SW 1271 (cell line): ENCODE data around the gene PPEF1.
"Not testable (repeated sequence)": the region's sequence is repeated elsewhere in the genome, so short reads cannot be mapped to it uniquely, and the experiment has no call there.

ENCODE experiments used
- DNase-seq, 2 experiments: peaks; one replicate each; lab custom pipeline; 2025; lab: John Stamatoyannopoulos, UW

The PPEF1 gene

DNA sequence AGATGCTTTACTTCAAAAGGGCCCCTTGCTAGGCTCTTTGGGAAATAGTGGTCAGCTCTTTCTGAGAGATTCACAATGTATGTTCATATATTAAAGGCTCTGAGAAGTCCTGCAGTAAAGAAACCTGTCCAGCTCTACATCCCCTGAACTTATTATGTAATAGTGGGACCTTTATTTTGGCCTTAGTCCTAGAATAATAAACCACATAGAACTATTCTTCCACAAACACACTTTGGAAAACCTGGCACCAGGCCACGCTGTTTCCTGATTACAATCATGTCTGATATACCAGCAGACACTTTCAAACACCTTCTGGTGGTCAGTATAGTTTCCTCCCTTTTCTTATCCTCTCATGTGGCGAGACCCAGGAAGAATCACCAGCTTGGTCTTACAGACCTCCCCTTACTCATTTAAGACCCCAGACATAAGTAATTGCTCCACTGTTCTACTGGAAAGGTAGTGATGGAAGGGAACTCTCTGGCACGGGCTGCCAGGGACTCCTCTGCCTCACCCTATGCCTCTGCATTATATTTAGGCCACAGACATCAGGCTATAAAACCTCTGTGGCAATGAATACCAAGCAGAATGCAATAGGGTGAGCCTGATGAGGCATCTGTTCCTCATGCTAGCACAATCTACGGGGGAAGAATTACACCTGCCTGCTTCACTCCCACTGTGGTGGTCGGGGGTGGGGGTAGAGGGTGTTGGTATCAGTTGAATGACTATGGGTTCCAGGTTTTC, 5.7 kb upstream of the PPEF1 start:
- no peak for DNase-seq

GRCh38 chrX:18702362-18703195, 4.9 kb upstream of the PPEF1 start:
- no peak for DNase-seq

DNA sequence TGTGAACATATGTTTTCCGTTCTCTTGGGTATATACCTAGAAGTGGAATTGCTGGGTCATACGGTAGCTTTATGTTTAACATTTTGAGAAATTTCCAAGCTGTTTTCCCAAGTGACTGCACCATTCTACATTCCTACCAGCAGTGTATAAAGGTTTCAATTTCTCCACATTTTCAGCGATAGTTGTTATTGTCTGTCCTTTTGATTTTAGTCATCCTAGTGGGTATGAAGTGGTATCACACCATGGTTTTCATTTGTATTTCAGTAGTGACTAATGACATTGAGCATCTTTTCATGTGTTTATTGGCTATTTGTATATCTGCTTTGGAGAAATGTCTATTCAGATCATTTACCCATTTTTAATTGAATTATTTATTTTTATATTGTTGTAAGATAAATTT, 2.4 kb downstream of the PPEF1 start:
- no peak for DNase-seq

- DNase-seq: no peak
Measured at GRCh38 chrX:18714910-18715309, 7.5 kb downstream of the PPEF1 start.

GRCh38 chrX:18719852-18720251, 12.4 kb downstream of the PPEF1 start:
- no peak for DNase-seq

DNA sequence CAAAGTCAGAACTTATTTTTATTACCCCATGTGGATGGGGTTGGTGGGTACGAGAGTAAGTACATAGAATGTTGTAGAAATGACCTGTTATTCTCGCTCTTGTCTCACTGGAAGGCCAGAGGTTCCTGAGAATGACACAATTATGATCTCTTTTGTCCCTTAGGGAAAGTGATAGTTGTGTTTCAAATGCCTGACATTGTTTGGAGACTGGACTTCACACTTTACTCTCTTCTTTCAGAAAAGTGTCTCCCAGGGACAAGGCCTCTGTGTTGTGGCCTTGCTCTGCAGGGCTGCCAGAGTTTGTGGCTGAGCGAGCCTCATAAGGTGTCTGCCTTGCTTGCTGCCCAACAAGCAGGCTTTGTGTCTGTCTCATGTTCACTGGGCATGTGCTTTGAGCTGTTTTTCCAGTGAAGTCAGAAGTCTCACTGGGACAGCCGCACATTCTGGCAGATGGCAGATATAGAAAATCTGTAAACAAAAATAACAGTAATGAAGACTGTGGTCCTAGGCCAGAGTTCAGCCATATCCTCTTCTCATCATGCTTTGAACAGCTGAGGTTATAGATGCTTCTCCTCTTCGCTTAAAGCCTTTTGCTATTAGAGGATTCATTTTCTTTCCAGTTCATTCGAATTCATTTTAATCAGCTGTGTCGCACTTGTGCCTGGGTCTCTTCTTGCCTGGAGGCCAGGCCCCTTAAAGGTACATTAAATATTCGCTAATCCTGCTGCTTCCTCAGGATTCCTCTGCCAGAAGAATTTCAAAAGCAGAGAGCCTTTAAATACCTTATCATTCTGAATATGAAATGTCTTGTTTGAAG, 14.4 kb downstream of the PPEF1 start:
- DNase-seq: no peak

DNA sequence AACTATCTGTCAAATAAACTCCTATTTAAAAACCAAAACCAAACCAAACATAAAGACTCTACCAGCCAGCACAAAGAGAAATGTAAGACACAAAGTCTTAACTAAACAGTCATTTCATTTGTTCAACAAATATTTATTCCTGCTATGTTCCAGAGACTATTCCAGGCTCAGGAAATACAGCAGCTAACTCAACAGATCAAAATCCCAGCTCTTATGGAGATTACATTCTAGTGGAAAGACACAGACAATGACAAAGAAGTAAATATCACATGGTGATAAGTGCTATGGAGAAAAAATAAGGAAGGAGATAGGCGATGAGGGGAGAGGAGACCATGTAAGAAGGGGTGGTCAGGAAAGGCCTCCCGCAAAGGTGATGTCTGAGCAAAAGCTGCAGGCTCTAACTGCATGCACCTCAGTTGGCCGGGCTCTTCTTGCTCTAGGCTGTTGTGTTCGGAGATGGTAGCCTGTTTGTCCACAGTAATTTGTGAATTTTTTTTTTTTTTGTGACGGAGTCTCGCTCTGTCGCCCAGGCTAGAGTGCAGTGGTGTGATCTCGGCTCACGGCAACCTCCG, 15.1 kb downstream of the PPEF1 start:
- DNase-seq: no peak

DNA sequence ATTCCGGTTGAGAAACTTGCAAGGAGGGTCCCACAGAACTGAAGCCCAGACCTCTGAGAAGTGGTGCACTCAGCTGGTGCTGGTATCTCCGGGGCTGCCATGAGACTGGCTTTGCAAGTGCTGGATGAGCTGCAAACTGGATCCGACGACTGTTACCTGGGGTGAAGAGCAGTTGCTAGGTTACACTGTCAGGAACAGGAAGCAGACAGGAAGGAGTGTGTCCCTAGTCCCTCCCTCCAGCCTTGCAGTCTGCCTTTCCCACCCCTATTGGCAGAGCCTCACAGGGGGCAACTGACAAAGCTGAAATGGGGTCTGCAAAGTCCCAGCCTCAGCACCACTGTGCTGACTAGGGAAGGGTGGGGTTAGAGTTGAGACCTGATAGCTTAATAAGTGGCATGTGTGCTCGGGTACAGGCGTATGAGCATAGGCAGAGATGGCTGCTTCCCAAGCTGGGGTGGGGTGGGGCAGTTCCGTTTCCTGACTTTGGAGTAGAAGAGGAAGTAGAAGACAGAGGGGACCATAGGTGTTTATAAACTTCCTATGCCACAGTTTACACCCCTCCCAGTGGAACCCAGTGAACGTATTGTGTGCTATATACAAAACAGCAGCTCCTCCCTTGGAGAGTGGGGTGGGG, 18.0 kb downstream of the PPEF1 start:
- DNase-seq: no peak

DNA sequence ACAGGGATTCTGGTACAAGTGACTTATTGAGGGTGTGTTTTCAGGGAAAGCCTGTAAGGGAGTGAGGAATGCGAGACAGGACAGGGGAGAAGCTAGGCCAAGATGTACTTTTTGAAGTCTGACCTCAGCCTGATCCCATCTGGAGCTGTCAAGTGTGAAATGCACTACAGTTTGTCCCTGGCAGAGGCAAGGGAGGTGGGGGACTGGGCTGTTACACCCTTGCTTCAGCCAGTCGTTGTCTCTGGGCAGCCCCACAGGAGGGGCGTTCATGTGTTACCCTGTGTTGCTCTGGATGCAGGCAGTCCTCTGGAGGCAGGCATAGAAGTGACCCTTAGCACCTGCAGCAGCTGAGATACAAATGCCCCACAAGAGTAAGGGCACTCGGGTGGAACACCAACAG, 25.8 kb downstream of the PPEF1 start:
- no peak for DNase-seq

- DNase-seq: not testable (repeated sequence)
Measured at GRCh38 chrX:18739609-18740008, 32.2 kb downstream of the PPEF1 start.

GRCh38 chrX:18748499-18748898, 41.1 kb downstream of the PPEF1 start:
- DNase-seq: no peak

DNA sequence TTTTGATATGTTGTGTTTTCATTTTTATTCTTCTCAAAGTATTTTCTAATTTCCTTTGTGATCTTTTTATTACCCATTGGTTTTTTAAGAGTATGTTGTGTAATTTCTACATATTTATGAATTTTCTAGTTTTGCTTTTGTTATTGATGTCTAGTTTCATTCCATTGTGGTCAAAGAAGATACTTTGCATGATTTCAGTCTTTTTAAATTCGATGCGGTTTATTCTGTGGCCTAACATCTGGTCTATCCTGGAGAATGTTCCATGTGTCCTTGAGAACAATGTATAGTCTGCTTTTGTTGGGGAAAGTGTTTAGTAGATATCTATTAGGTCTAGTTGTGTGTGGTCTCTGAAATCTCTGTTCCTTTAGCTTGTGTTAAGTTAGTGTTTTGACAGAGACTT, 46.2 kb downstream of the PPEF1 start:
- no peak for DNase-seq

GRCh38 chrX:18755651-18756050, 48.2 kb downstream of the PPEF1 start:
- no peak for DNase-seq

- DNase-seq: no peak
Measured at GRCh38 chrX:18757956-18758932, 50.8 kb downstream of the PPEF1 start.

GRCh38 chrX:18761750-18762149, 54.3 kb downstream of the PPEF1 start:
- DNase-seq: no peak

DNA sequence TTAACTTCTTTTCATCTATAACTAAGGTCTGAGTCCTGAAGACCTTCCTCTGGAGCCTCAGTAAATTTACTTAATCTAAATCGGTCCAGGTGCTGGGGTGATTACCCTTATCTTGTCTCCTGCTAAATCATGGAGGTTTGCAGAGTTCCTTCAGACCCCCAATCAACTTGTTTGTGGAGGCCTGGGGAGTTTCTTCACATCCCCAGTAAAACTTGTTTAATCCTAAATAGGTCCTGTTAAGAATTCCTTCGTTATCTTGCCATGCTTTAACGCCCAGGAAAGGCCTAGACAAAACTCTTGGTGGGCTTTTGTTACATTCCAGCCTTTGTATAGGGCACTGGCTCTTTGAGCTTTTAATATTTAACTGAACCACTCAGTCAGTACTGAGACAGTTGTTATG, 55.7 kb downstream of the PPEF1 start:
- DNase-seq: not testable (repeated sequence)

DNA sequence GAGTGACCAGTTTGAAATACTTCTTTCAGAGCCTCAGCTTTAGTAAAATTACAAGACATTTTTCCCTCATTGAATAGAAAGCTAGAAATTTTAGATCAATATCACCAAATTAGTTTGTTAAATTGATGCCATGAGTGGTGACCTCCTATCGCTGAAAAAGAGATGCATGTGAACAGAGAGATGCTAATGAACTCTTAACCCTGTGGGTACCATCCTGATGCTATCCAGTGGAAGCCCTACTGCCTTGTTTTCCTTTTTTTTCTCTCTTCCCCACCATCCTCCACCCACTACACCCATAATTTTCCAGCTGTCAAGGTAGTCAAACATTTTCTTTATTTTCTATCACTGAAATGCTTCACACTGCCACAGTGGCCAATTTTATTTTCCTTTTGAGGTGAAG, 61.9 kb downstream of the PPEF1 start:
- no peak for DNase-seq

DNA sequence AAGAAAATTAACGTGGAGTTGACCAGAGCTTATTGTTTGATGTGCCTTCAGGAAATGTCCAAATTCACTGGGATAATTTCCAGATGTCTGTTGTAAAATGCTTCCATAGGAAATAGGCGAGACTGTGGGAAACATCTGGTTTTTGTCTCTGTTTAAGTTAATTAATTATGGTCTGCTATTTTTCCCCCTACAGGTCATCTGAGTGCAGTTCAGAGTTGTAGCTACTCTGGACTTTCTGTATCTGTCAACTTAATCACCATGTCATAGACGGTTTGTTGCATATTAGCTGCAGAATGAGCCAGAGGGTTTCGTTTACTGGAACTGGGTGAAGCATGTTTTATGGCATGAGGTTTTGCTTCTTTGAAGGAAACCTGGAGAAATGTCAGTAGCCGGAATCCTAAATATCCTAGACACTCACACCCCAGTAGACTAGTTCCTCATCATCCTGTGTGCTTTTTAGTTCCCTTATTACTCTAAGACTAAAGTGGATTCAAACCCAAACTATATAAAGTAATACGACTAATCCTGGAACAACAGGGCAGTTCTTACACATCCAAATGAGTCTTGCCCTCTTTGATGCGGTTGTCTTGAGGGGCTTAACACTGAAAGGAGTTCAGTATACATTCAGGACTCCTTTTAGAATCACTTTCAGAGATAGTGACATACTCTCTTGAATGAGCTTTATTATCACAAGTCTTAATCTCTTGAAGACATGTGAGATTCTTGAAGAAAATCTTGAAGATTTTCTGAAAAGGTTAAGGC, 62.5 kb downstream of the PPEF1 start:
- no peak for DNase-seq

DNA sequence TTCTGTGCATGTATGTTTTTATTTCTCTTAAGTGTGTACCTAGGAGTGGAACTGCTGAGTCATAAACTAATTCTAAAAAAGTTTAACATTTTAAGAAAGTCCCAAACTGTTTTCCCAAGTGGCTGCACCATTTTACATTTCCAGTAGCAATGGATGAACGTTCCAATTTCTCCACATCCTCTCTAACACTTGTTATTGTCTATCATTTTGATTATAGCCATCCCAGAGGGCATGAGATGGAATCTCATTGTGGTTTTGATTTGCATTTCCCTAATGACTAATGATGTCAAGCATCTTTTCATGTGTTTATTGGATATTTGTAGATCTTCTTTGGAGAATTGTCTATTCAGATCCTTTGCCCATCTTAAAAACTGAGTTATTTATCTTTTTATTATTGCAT, 82.5 kb downstream of the PPEF1 start:
- DNase-seq: no peak

DNA sequence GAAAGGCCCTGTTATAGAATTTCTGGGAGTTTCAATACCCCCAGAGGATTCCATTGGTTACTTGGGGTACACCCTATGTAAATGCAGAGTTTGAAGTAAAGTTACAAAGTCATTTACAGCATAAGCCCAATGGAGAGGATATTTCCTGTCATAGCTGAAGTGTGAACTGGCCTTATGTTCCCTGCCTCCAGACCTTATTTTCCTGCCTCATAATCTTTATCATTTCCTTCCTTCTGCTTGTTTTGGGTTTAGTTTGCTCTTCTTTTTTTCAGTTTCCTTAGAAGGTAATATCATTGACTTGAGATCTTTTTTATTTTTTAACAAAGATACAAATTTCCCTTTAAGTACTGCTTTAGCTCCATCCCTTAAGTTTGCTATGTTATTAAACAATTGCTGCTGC, 85.4 kb downstream of the PPEF1 start:
- DNase-seq: no peak
